H1 (cell line): Measurements from ENCODE around the gene CDCA3. TPM values are rescaled to one million over a fixed set of nuclear protein-coding genes. Genes with fewer than 3 reads are reported as not detected.

ENCODE experiments used
- CTCF ChIP-seq, 3 experiments: IDR thresholded peaks; 1 replicate in 2 of 3; 2 replicates in 1 of 3; pipeline versions ENCODE4 v1.5.1 to v1.6.1; 2011; ENCODE audit warnings: low read length in 3 of 3, mild to moderate bottlenecking in 3 of 3, inconsistent platforms in 2 of 3, low read depth in 1 of 3, moderate library complexity in 1 of 3; ENCODE audit not compliant: insufficient read depth in 1 of 3; ENCODE audit errors: control extremely low read depth in 1 of 3
- GTF2F1 ChIP-seq: IDR thresholded peaks from 2 replicates; pipeline ENCODE4 v1.6.1; 2012; ENCODE audit warnings: low read depth, low read length, improper control_type of control experiment, borderline replicate concordance
- KDM4A ChIP-seq: IDR thresholded peaks from one replicate; pipeline ENCODE4 v1.7.1; 2012; ENCODE audit warnings: low read depth, mild to moderate bottlenecking, moderate library complexity, low read length, inconsistent platforms; ENCODE audit not compliant: severe bottlenecking
- KDM5A ChIP-seq: fragments of 200-600 bp; IDR thresholded peaks from 2 replicates; pipeline ENCODE4 v1.7.1; 2012; ENCODE audit warnings: mild to moderate bottlenecking, low read length, inconsistent platforms, mixed read lengths
- MAX ChIP-seq: IDR thresholded peaks from 2 replicates; pipeline ENCODE4 v1.6.1; 2012; ENCODE audit warnings: inconsistent platforms
- SP2 ChIP-seq: IDR thresholded peaks from 2 replicates; pipeline ENCODE4 v1.6.1; 2012; ENCODE audit warnings: mild to moderate bottlenecking, low read length, inconsistent platforms
- TCF12 ChIP-seq: IDR thresholded peaks from 2 replicates; pipeline ENCODE4 v1.6.1; 2011; ENCODE audit warnings: low read depth, mild to moderate bottlenecking, low read length
- polyA plus RNA-seq, 7 experiments: library from polyadenylated mRNA; depleted of rRNA in 3 of 7; stranded (reverse) in 5 of 7; unstranded in 2 of 7; fragments of >200 nt in 5 of 7; fragments of 200-250 nt in 2 of 7; gene quantifications; 1 replicate in 5 of 7; 2 replicates in 1 of 7; 4 replicates in 1 of 7; pipeline versions ENCODE4 v1.2.1 to v1.2.3, GENCODE V29; 2011 to 2013; ENCODE audit warnings: missing spikeins in 2 of 7, mixed read lengths in 2 of 7
- total RNA-seq: library from RNA; stranded (reverse); fragmentation: NEBNext Ultra II Directional; extraction: Animal tissue kit (Norgen Biotek cat#: 25700); gene quantifications from 2 replicates; pipeline ENCODE4 v1.2.1, GENCODE V29; 2021

CDCA3 gene
- total and polyA plus RNA-seq, 2 of the 8 experiments (the other 6 are each of a cell fraction or from before 2014, with no cell fraction given), result 47.7 to 71.2 TPM

GRCh38 chr12:6799147-6799546, 51.9 kb downstream of the CDCA3 start (continued):
- TF ChIP-seq MAX (no peak), TCF12 (no peak), KDM4A (no peak), KDM5A (no peak), SP2 (no peak), GTF2F1 (no peak), CTCF (IDR thresholded peaks at IDR 0.05; ENCODE audit: control extremely low read depth in 1 of 3, insufficient read depth in 1 of 3, low read depth in 1 of 3, low read length in 3 of 3) (no peak)

Other genes with a start within 250 kb of the CDCA3 start
- gene CHD4, start 243.9 kb downstream of the CDCA3 start, total RNA-seq, result 305 and 330 TPM in 2 replicates
- 198 and 214 TPM in 2 replicates for gene CHD4, start 243.9 kb downstream of the CDCA3 start, polyA plus RNA-seq (2011; rRNA removed)
- 0.22 and 0.23 TPM in 2 replicates for gene LPAR5, start 215.3 kb downstream of the CDCA3 start, total RNA-seq
- gene LPAR5, start 215.3 kb downstream of the CDCA3 start, polyA plus RNA-seq (2011; rRNA removed), result 0.24 and 0.63 TPM in 2 replicates
- 0.80 and 1.2 TPM in 2 replicates for gene ACRBP, start 203.9 kb downstream of the CDCA3 start, total RNA-seq
- 5.2 and 8.9 TPM in 2 replicates for gene ACRBP, start 203.9 kb downstream of the CDCA3 start, polyA plus RNA-seq (2011; rRNA removed)
- 21.7 and 22.9 TPM in 2 replicates for gene ING4, start 188.2 kb downstream of the CDCA3 start, total RNA-seq
- 28.6 and 29.3 TPM in 2 replicates for gene ING4, start 188.2 kb downstream of the CDCA3 start, polyA plus RNA-seq (2011; rRNA removed)
- gene ZNF384, start 161.9 kb downstream of the CDCA3 start, total RNA-seq, result 59.6 and 60.1 TPM in 2 replicates
- gene ZNF384, start 161.9 kb downstream of the CDCA3 start, polyA plus RNA-seq (2011; rRNA removed), result 59.0 and 75.1 TPM in 2 replicates
- 9.8 and 15.3 TPM in 2 replicates for gene PIANP, start 150.5 kb downstream of the CDCA3 start, total RNA-seq
- gene PIANP, start 150.5 kb downstream of the CDCA3 start, polyA plus RNA-seq (2011; rRNA removed), result 6.3 and 13.3 TPM in 2 replicates
- 43.3 and 44.5 TPM in 2 replicates for gene COPS7A, start 127.2 kb downstream of the CDCA3 start, total RNA-seq
- gene COPS7A, start 127.2 kb downstream of the CDCA3 start, polyA plus RNA-seq (2011; rRNA removed), result 95.9 and 98.4 TPM in 2 replicates
- 229 and 232 TPM in 2 replicates for gene MLF2, start 98.1 kb downstream of the CDCA3 start, total RNA-seq
- 401 and 443 TPM in 2 replicates for gene MLF2, start 98.1 kb downstream of the CDCA3 start, polyA plus RNA-seq (2011; rRNA removed)
- 444 and 486 TPM in 2 replicates for gene PTMS, start 84.9 kb downstream of the CDCA3 start, total RNA-seq
- gene PTMS, start 84.9 kb downstream of the CDCA3 start, polyA plus RNA-seq (2011; rRNA removed), result 553 and 999 TPM in 2 replicates
- gene LAG3, start 78.8 kb downstream of the CDCA3 start, total RNA-seq, result 2.8 and 3.1 TPM in 2 replicates
- gene LAG3, start 78.8 kb downstream of the CDCA3 start, polyA plus RNA-seq (2011; rRNA removed), result 1.1 and 2.5 TPM in 2 replicates
- gene CD4, start 61.8 kb downstream of the CDCA3 start, total RNA-seq, result 3.2 and 3.4 TPM in 2 replicates
- 5.1 and 5.6 TPM in 2 replicates for gene CD4, start 61.8 kb downstream of the CDCA3 start, polyA plus RNA-seq (2011; rRNA removed)
- gene GPR162, start 29.5 kb downstream of the CDCA3 start, total RNA-seq, result 8.6 and 8.8 TPM in 2 replicates
- 7.3 and 9.5 TPM in 2 replicates for gene GPR162, start 29.5 kb downstream of the CDCA3 start, polyA plus RNA-seq (2011; rRNA removed)
- 42.4 and 43.5 TPM in 2 replicates for gene P3H3, start 22.9 kb downstream of the CDCA3 start, total RNA-seq
- gene P3H3, start 22.9 kb downstream of the CDCA3 start, polyA plus RNA-seq (2011; rRNA removed), result 22.9 and 40.9 TPM in 2 replicates
- 9.0 and 9.9 TPM in 2 replicates for gene GNB3, start 10.4 kb downstream of the CDCA3 start, total RNA-seq
- 9.9 and 13.9 TPM in 2 replicates for gene GNB3, start 10.4 kb downstream of the CDCA3 start, polyA plus RNA-seq (2011; rRNA removed)
- gene USP5, start 864 bp upstream of the CDCA3 start, total RNA-seq, result 148 and 159 TPM in 2 replicates
- 66.5 and 83.9 TPM in 2 replicates for gene USP5, start 864 bp upstream of the CDCA3 start, polyA plus RNA-seq (2011; rRNA removed)
- 902 and 910 TPM in 2 replicates for gene TPI1, start 16.2 kb upstream of the CDCA3 start, total RNA-seq
- gene TPI1, start 16.2 kb upstream of the CDCA3 start, polyA plus RNA-seq (2011; rRNA removed), result 2,591 and 3,018 TPM in 2 replicates
- 13.0 and 13.9 TPM in 2 replicates for gene SPSB2, start 22.0 kb upstream of the CDCA3 start, total RNA-seq
- gene SPSB2, start 22.0 kb upstream of the CDCA3 start, polyA plus RNA-seq (2011; rRNA removed), result 23.2 and 31.6 TPM in 2 replicates
- 2.5 and 2.9 TPM in 2 replicates for gene LRRC23, start 53.5 kb upstream of the CDCA3 start, total RNA-seq
- 3.5 and 3.6 TPM in 2 replicates for gene LRRC23, start 53.5 kb upstream of the CDCA3 start, polyA plus RNA-seq (2011; rRNA removed)
- gene ENO2, start 63.3 kb upstream of the CDCA3 start, total RNA-seq, result 90.9 and 92.4 TPM in 2 replicates
- gene ENO2, start 63.3 kb upstream of the CDCA3 start, polyA plus RNA-seq (2011; rRNA removed), result 102 and 126 TPM in 2 replicates
- 69.6 and 73.4 TPM in 2 replicates for gene ATN1, start 76.7 kb upstream of the CDCA3 start, total RNA-seq
- gene ATN1, start 76.7 kb upstream of the CDCA3 start, polyA plus RNA-seq (2011; rRNA removed), result 20.6 and 43.0 TPM in 2 replicates
- not detected in 2 replicates for gene RNU7-1, start 92.5 kb upstream of the CDCA3 start, total RNA-seq
- gene RNU7-1, start 92.5 kb upstream of the CDCA3 start, polyA plus RNA-seq (2011; rRNA removed), result not detected in 2 replicates
- 174 and 185 TPM in 2 replicates for gene C12orf57, start 92.7 kb upstream of the CDCA3 start, total RNA-seq
- gene C12orf57, start 92.7 kb upstream of the CDCA3 start, polyA plus RNA-seq (2011; rRNA removed), result 993 and 1,124 TPM in 2 replicates
- gene PTPN6, start 100.1 kb upstream of the CDCA3 start, total RNA-seq, result 25.7 and 28.4 TPM in 2 replicates
- 16.3 and 22.6 TPM in 2 replicates for gene PTPN6, start 100.1 kb upstream of the CDCA3 start, polyA plus RNA-seq (2011; rRNA removed)
- 360 and 368 TPM in 2 replicates for gene PHB2, start 119.4 kb upstream of the CDCA3 start, total RNA-seq
- gene PHB2, start 119.4 kb upstream of the CDCA3 start, polyA plus RNA-seq (2011; rRNA removed), result 579 and 626 TPM in 2 replicates
- gene EMG1, start 119.6 kb upstream of the CDCA3 start, total RNA-seq, result 82.9 and 84.2 TPM in 2 replicates
- 54.3 and 64.3 TPM in 2 replicates for gene EMG1, start 119.6 kb upstream of the CDCA3 start, polyA plus RNA-seq (2011; rRNA removed)
- gene LPCAT3, start 167.2 kb upstream of the CDCA3 start, total RNA-seq, result 55.2 and 55.8 TPM in 2 replicates
- gene LPCAT3, start 167.2 kb upstream of the CDCA3 start, polyA plus RNA-seq (2011; rRNA removed), result 69.5 and 70.4 TPM in 2 replicates
- gene C1S, start 209.4 kb upstream of the CDCA3 start, total RNA-seq, result 5.0 and 7.3 TPM in 2 replicates
- 3.5 and 4.4 TPM in 2 replicates for gene C1S, start 209.4 kb upstream of the CDCA3 start, polyA plus RNA-seq (2011; rRNA removed)
- gene C1R, start 241.2 kb upstream of the CDCA3 start, total RNA-seq, result 6.9 and 7.7 TPM in 2 replicates
- 16.3 and 19.3 TPM in 2 replicates for gene C1R, start 241.2 kb upstream of the CDCA3 start, polyA plus RNA-seq (2011; rRNA removed)